CD4-positive, alpha-beta T cell treated with Interleukin-4 for 1 hour (primary cell): ENCODE measurements around the gene IGSF6.

ENCODE experiments used
- DNase-seq, 2 donors: peaks; one replicate each; pipeline ENCODE4 v3.0.0-alpha.2; 2020 to 2022

The IGSF6 gene

DNA sequence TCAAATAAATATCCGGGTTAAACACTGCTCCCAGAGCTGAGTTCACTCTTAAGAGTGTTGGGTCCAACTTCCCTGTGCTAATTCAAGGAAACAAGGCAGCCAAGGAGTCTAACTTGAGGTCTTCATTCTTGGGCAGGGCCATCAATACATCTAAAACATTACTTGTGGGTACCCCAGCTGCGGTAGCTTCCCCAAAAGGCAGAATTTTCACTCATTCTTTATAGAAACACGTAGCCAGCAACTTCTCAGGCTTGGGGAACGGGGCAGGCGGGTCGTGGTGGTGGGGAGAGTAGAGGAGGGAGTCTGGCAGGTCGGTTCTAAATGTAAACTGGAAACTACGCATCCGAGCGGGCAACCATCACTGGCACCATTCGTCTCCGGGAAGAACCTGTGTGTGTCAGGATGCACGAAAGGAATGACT, 53.7 kb downstream of the IGSF6 start:
- DNase-seq = no peak

DNA sequence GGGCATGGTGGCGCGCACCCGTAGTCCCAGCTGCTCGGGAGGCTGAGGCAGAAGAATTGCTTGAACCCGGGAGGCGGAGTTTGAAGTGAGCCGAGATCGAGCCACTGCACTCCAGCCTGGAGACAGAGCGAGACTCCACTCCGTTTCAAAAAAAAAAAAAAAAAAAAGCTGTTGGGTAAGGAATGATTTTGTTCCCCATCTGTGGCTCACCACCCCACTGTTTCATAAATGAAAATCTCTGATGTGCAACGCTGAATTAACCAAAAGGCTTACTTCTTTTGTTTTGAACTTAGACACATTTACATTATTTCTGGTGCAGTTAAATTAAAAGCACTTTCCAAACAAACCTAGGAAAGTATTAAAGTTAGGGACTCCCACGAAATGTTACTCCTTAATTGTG, 54.2 kb downstream of the IGSF6 start:
- DNase-seq = no peak

DNA sequence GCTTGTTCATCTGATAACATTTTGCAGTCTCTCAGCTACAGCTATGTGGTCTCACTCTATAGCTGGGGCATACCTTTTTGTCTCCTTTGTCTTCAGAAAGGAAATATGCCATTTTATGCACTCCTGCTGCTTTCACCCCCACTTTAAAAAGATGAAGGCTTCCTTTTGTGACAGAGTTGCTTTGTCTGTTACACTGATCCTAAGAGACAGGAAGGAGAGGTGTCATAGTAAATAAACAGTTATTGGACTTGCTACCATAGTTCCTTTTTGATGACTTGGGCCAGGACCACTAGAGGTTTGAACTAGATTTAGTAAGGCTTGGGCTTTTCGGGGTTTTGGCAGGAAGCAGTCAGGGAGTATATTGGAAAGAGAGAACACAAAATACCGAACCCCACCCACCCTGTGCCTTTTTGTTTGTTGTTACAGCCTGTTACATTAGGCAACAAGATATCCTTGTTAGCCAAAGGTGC, 54.8 kb downstream of the IGSF6 start:
- DNase-seq = no peak

DNA sequence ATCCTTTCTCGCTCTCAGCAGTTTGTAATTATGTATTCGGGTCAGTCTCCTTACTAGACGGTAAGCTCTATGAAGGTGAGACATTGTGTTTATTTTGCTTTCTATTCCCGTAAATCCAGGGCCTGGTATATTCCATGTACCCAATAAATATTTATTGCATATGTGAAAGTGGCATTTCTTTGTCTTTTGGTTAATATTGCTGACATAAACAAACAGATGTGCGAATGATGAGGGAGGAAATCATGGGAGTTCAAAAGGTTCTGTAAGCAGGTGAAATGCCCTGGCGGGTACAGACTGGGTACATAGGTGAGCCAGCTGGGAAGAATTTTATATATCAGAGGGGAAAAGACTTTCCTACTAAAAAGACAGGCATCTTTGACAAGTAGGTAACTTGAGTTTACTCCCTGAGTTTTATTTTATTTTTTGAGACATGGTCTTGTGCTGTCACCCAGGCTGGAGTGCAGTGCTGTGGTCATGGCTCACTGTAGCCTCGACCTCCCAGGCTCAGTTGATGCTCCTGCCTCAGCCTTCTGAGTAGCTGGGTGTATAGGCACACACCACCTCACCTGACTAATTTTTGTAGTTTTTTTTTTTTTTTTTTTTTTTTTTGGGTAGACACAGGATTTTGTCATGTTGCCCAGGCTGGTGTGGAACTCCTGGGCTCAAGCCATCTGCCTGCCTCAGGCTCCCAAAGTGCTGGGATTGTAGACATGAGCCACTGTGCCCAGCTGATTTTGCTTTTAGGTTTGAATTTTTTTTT, 58.7 kb downstream of the IGSF6 start:
- no peak for DNase-seq

DNA sequence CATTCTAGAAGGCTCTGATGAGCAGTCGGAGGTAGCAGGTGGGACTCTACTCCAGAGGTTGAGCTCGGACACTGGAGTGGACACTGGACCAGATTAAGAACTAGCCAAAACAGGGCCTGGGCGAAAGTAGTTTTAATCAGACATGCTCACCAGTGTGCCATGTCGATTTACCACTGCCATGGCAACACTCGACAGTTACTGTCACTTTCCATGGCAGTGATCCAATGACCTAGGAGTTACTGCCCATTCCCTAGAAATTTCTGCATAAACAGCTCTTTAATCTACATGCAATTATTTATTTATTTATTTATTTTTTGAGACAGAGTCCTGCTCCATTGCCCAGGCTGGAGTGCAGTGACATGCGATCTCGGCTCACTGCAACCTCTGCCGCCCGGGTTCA, 60.2 kb downstream of the IGSF6 start:
- DNase-seq = no peak

DNA sequence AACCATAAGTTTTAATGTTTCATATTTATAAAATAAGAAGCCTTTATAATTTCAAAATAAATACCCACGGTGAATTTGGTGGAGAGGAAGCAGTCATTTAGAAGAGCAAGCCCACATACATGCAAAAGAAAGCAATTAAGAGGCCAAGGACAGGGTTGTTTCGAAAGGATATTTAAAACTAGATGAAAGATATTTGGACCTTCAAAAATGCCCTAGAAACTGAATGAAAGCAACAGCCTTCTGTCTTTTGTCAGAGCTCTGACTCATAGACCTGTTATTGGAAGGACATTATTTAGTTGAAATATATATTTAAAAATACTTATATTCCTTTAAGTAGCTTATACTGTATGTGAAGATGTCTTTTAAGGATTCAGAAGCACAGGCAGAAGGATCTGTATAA, 61.6 kb downstream of the IGSF6 start:
- no peak for DNase-seq

DNA sequence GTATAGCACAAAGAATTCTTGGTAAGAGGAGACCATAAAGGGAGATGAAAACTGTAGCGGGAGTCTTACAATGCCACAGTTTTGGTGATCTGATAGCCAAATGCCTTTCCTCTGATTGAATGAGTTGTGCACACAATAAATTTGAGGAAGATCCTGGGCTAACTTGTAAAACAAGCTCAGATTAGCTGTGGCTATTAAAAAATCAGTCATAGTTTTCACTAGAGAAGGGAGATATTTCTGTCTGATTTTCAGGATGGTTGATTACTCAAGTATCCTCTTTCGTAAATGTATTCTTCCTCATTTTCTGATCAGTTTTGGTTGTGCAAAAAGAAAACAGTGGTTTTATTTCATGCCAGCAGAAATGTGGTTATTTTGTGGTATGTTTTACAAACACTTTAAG, 62.1 kb downstream of the IGSF6 start:
- DNase-seq = no peak

DNA sequence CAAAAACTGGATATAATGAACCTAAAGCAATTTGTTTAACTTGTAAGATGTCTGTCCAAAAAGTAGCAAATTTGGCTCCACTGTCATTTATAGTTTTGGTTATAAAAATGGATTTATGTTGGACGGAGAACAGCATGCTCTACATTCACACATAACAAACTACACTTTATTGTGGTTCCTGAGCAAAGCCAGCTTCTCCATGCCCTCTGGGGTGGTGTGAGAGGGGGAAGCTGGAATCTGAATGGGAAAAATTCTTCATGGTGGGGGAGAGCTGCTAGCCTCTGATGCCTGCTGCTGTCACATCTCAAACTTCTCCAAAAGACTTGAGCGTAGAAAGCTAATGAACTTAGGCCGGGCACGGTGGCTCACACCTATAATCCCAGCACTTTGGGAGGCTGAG, 62.9 kb downstream of the IGSF6 start:
- DNase-seq = no peak
